Measurements from ENCODE around the gene CYP4F22. TPM values are rescaled to one million over a fixed set of nuclear protein-coding genes. Genes with fewer than 3 reads are reported as not detected.
"Not testable (repeated sequence)": the region's sequence is repeated elsewhere in the genome, so short reads cannot be mapped to it uniquely, and the experiment has no call there.

The CYP4F22 gene
- total RNA-seq, 2 experiments from 2014 or later, result not detected

DNA sequence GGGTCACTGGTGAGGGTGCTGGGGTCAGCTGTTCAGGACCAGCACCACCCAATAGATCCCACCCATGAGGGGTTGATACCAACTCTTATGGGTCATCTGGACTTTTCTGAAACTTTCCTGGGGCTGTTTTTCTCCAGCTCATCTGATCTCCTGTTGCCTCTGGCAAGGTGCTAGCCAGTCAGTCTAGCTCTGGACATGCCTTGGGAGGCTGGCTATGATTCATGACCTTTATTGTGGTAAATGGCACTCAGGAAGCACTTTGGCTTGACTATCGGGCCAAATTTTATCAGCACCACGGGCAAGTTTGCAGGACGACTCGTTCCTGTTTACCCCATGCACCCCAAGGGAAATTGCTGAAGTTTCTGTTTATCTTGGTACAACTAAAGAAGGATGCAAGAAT lies 85.4 kb downstream of the CYP4F22 start:
- H2AFZ ChIP-seq (ENCODE audit: low read length); intact Hi-C loops (cut with micrococcal nuclease; ENCODE audit: unreplicated experiment); DNase-seq (ENCODE audit: low spot score); BruUV-seq (replicated peaks); CTCF ChIA-PET (ENCODE audit: unreplicated experiment); H3K36me3 ChIP-seq (ENCODE audit: insufficient read depth, low read length); H3K79me2 ChIP-seq (ENCODE audit: insufficient read depth, low read depth, low read length); H3K9me2 ChIP-seq (ENCODE audit: insufficient read depth, low read length); H4K20me1 ChIP-seq (ENCODE audit: insufficient read depth, low read length); H3K4me3 ChIP-seq (ENCODE audit: low read depth, low read length, poor library complexity, severe bottlenecking); POLR2A ChIA-PET; H3K4me2 ChIP-seq (ENCODE audit: low read length); H3K4me1 ChIP-seq (ENCODE audit: insufficient read depth, low read length, poor library complexity, severe bottlenecking); H3K27ac ChIP-seq (ENCODE audit: low read depth, low read length, poor library complexity, severe bottlenecking); H3K9me3 ChIP-seq (ENCODE audit: low read length): not testable (repeated sequence)

DNA sequence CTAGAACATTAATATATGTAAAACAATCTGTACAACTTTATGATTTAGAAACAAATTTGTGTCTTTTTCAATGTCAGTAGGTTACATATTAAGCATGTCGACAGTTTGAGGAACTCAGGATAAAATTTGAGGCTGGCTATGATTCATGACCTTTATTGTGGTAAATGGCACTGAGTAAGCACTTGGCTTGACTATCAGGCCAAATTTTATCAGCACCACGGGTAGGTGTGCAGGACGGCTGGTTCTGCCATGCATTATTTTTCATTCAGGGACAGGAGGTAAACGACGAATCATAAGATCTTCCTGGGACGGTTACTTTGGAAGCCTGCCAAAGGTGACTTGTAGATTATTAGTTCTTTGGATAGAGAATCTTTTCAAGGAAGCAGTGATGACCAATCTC lies 86.7 kb downstream of the CYP4F22 start:
- no peaks in the 10 kb centered on the region for H3K9me2 ChIP-seq (ENCODE audit: insufficient read depth, low read length)
- BruUV-seq (replicated peaks), result no TSS peak
- no peak for DNase-seq (ENCODE audit: low spot score)

More for the DNA sequence above, 86.7 kb downstream of the CYP4F22 start:
- no peaks in the 10 kb centered on the region for H4K20me1 ChIP-seq (ENCODE audit: insufficient read depth, low read length)
- POLR2A ChIA-PET, result no interaction called here
- CTCF ChIA-PET (ENCODE audit: unreplicated experiment), result no interaction called here
- no peak overlapping the region for H3K27ac ChIP-seq (ENCODE audit: low read depth, low read length, poor library complexity, severe bottlenecking)
- no peak overlapping the region for H2AFZ ChIP-seq (ENCODE audit: low read length)
- no peak overlapping the region for H3K4me2 ChIP-seq (ENCODE audit: low read length)
- H3K79me2 ChIP-seq (ENCODE audit: insufficient read depth, low read depth, low read length), result no peaks in the 10 kb centered on the region
- no peaks in the 10 kb centered on the region for H3K36me3 ChIP-seq (ENCODE audit: insufficient read depth, low read length)
- no peaks in the 10 kb centered on the region for H3K9me3 ChIP-seq (ENCODE audit: low read length)
- no peak overlapping the region for H3K4me3 ChIP-seq (ENCODE audit: low read depth, low read length, poor library complexity, severe bottlenecking)
- TF ChIP-seq, protein P1, sequence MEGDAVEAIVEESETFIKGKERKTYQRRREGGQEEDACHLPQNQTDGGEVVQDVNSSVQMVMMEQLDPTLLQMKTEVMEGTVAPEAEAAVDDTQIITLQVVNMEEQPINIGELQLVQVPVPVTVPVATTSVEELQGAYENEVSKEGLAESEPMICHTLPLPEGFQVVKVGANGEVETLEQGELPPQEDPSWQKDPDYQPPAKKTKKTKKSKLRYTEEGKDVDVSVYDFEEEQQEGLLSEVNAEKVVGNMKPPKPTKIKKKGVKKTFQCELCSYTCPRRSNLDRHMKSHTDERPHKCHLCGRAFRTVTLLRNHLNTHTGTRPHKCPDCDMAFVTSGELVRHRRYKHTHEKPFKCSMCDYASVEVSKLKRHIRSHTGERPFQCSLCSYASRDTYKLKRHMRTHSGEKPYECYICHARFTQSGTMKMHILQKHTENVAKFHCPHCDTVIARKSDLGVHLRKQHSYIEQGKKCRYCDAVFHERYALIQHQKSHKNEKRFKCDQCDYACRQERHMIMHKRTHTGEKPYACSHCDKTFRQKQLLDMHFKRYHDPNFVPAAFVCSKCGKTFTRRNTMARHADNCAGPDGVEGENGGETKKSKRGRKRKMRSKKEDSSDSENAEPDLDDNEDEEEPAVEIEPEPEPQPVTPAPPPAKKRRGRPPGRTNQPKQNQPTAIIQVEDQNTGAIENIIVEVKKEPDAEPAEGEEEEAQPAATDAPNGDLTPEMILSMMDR (conservative IDR thresholded peaks at IDR 0.05; ENCODE audit: low read length), result no peak
- no peak for TF ChIP-seq EZH2phosphoT487 (IDR thresholded peaks at IDR 0.05; ENCODE audit: borderline replicate concordance, low read depth, low read length)
- H3K4me1 ChIP-seq (ENCODE audit: insufficient read depth, low read length, poor library complexity, severe bottlenecking), result no peaks in the 10 kb centered on the region
- intact Hi-C loops (cut with micrococcal nuclease; ENCODE audit: unreplicated experiment), result no loop called here

Other genes starting within 250 kb of the CYP4F22 start
- 22.6 and 33.6 TPM in 2 replicates for gene BRD4, start 176.0 kb upstream of the CYP4F22 start, total RNA-seq (2014; rRNA removed; shearing (Covaris generic))
- gene BRD4, start 176.0 kb upstream of the CYP4F22 start, total RNA-seq (2022), result 143 and 157 TPM in 2 replicates
- 22.2 and 26.4 TPM in 2 replicates for gene AKAP8, start 128.7 kb upstream of the CYP4F22 start, total RNA-seq (2014; rRNA removed; shearing (Covaris generic))
- gene AKAP8, start 128.7 kb upstream of the CYP4F22 start, total RNA-seq (2022), result 51.3 and 52.3 TPM in 2 replicates
- gene AKAP8L, start 89.5 kb upstream of the CYP4F22 start, total RNA-seq (2014; rRNA removed; shearing (Covaris generic)), result 119 and 122 TPM in 2 replicates
- gene AKAP8L, start 89.5 kb upstream of the CYP4F22 start, total RNA-seq (2022), result 124 and 143 TPM in 2 replicates
- gene WIZ, start 58.6 kb upstream of the CYP4F22 start, total RNA-seq (2014; rRNA removed; shearing (Covaris generic)), result 13.5 and 16.4 TPM in 2 replicates
- 35.9 and 38.3 TPM in 2 replicates for gene WIZ, start 58.6 kb upstream of the CYP4F22 start, total RNA-seq (2022)
- 28.3 and 29.3 TPM in 2 replicates for gene RASAL3, start 44.0 kb upstream of the CYP4F22 start, total RNA-seq (2014; rRNA removed; shearing (Covaris generic))
- gene RASAL3, start 44.0 kb upstream of the CYP4F22 start, total RNA-seq (2022), result 52.0 and 53.3 TPM in 2 replicates
- gene PGLYRP2, start 29.0 kb upstream of the CYP4F22 start, total RNA-seq (2014; rRNA removed; shearing (Covaris generic)), result not detected in 2 replicates
- not detected in 2 replicates for gene PGLYRP2, start 29.0 kb upstream of the CYP4F22 start, total RNA-seq (2022)
- not detected in 2 replicates for gene CYP4F8, start 106.7 kb downstream of the CYP4F22 start, total RNA-seq (2014; rRNA removed; shearing (Covaris generic))
- not detected in 2 replicates for gene CYP4F8, start 106.7 kb downstream of the CYP4F22 start, total RNA-seq (2022)
- gene CYP4F3, start 132.4 kb downstream of the CYP4F22 start, total RNA-seq (2014; rRNA removed; shearing (Covaris generic)), result not detected in 2 replicates
- not detected in 2 replicates for gene CYP4F3, start 132.4 kb downstream of the CYP4F22 start, total RNA-seq (2022)
- gene CYP4F12, start 164.6 kb downstream of the CYP4F22 start, total RNA-seq (2014; rRNA removed; shearing (Covaris generic)), result 0.09 TPM in 1 of 2 replicates, not detected in the other
- not detected in 2 replicates for gene CYP4F12, start 164.6 kb downstream of the CYP4F22 start, total RNA-seq (2022)
- not detected in 2 replicates for gene OR10H2, start 219.5 kb downstream of the CYP4F22 start, total RNA-seq (2014; rRNA removed; shearing (Covaris generic))
- not detected in 2 replicates for gene OR10H2, start 219.5 kb downstream of the CYP4F22 start, total RNA-seq (2022)
- gene OR10H3, start 229.5 kb downstream of the CYP4F22 start, total RNA-seq (2014; rRNA removed; shearing (Covaris generic)), result not detected in 2 replicates
- gene OR10H3, start 229.5 kb downstream of the CYP4F22 start, total RNA-seq (2022), result not detected in 2 replicates